Measurements from ENCODE around the gene PTPRM.

GRCh38 chr18:7743256-7743655 is 176.1 kb downstream of the PTPRM start:
- TF ChIP-seq EZH2 (IDR thresholded peaks at IDR 0.05; ENCODE audit: low read length) (no peak), CTCF (optimal IDR thresholded peaks at IDR 0.05 in 1 of 3, IDR thresholded peaks at IDR 0.05 in 1 of 3, conservative IDR thresholded peaks at IDR 0.05 in 1 of 3; ENCODE audit: extremely low read depth in 1 of 3, insufficient read depth in 2 of 3, low read length in 3 of 3) (no peak)
